AG08396 (cell line): ENCODE data around the gene NKX6-2.

Source experiments
- DNase-seq: peaks from one replicate; pipeline ENCODE4 v3.0.0; 2012; ENCODE audit warnings: low spot score, mixed read lengths

The NKX6-2 gene

GRCh38 chr10:132813001-132813401, 27.1 kb upstream of the NKX6-2 start:
- DNase-seq: no peak

DNA sequence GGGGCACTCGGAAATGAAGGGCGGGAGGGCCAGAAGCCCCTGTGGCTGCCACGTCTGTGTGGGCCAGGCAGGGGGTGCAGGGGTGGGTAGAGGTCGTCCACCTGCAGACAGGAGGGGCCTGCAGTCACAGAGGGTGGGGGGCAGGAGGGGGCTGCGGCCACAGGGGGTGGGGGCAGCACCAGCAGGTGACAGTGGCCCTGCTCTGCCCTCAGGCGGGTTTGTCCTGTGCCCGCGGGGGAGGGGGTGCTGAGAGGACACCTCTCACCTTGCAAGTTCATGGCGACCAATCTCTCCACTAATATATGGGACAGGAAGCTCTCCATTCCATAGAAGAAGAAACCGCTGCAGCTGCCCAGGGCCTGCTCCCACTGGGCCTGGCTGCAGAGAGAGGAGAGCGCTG, 26.6 kb upstream of the NKX6-2 start:
- DNase-seq: no peak

DNA sequence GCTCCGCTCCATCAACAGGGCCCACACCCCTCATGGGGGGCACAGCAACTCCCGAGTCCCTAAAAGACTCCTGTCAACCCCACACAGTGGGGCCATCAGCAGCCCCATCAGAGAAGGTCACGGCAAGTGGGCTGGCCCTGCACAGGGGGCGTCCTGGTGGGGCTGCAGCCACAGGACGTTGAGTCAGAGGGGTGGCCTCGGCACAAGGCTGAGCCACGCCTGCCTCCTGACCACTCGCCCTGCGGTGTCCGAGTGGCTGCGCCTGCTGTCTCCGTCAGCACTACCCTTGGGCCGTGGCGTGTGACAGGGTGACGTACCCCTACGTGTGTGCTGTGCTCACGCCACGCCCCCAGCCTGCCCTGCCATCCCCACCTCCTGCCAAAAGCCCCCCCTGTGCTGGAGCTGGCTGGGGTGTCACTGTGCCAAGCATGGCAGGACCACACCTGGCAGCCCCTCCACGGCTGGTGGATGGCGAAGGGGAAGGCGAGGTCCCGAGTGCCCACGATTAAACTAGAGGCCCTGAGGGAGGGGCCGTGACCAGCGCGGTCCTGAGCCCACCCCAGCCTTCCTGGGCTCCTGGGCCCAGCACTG, 26.0 kb upstream of the NKX6-2 start:
- DNase-seq: no peak

DNA sequence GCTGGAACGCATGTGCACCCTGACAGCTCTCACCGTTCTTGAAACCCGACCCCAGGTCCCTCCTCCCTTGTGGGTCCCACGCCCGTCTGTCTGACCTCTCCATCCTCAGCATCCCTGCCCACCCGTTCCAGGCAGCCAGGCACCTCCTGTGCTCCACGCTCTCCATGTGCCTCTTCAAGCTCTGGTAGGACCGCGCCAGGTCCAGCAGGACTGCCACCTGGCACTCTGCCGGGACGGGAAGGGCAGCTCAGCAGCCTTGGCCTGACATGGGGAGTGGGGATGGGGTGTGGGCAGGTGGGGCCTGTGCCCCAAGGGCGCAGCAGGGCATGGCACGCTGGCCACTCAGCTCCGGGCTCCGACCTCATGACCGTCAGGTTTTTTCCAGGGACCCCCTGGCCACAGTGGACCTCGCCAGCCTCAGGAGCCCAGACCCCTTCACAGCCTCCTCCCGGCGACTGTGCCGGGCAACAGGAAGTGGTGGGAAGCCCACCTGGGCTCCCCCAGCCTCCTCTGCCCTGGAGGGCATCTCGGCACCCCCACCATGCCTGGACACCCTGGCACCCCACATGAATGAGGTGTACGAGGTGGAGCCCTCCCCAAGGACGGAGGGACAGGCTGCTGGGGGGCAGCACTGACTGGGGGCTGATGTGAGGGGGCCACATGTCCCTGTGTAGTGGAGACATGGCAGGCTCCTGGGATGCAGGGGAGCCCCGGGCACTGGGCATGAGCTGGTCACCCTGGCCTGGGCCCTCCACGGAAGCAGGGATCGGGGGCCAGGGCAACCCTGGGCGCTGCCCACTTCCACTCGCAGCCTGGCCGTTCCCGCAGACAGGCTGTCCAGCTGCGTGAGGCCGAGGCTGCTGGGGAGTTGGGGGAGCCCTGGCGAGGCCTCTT, 25.1 kb upstream of the NKX6-2 start:
- no peak for DNase-seq

- no peak for DNase-seq
Measured at GRCh38 chr10:132810141-132810806, 24.3 kb upstream of the NKX6-2 start.

DNA sequence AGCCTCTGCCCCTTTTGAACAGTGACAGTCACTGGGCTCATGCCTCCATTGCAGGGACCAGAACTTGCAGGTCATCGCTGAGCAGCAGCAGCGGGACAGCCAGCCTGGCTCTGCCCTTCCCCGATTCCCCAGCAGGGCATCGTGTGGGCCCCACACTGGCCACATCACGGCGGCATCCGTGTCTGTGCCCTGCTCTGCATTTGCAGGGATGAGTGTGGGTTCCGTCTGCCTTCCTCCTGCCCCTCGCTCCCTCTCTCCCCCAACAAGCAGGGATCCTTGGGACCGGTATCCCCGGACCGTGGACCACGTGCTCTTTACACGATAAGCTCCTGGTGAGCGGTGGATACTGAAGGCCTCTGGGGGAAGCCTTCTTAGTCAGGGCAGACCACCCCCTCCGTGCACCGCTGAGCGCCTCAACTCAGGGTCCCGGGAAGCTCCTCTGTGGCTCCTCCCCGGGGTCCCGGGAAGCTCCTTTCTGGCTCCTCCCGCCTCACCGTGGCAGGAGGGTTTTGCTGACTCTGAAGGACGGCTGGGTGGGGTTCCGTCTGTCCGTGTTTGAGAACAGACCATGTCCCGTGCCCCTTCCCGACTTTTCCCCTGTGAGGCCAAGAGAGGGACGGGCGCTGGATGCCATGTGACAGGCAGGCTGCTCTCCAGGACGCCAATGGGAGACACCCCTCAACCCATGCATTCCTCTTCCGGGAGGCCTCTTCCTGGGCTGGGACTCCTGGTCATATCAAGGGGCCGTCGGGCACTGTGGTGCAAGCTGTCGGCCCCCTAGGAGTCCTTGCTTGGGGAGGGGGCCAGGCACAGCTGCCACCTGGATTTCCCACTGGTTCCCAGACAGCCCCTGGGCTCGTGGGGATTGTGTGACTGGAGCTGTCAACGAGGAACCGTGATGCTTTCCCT, 23.5 kb upstream of the NKX6-2 start:
- no peak for DNase-seq

DNA sequence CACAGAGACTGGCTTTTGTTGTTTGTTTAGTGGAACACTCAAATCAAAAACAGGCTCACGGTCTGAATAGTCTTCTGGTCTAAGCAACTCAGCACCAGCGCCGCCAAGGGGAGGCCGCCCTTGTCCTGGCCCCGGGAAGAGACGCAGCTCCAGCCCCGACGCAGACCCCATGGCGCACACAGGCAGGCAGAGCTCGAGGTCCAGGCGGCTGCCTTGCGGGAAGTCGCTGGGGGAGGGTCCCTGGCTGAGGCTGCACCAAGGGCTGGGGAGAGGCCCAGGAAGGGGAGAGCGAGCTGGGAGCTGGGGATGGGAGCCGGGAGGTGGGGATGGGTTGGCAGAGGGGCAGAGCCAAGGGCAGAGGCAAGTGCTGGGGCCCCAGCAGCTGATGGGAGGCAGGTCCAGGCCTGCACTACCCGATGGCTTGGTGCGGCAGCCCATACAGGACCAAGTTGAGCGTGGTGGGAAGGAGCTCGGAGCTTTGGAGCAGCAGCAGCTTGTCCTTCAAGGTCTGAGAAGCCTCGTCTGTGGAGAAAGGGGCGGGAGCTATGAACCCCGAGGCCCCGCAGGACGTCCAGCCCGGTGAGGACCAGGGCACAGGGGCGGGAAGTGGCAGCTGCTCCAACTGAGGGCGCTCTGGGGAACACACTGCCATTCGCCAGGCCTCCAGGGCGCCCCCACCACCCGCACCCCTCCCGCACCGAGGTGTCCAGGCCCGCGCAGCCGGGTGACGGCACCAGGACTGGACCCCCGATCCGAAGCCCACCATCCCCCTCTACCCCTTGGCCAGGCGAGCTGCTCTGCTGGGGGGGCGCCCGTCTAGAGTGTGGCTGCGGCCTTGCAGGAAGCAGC, 22.7 kb upstream of the NKX6-2 start:
- DNase-seq: no peak

DNA sequence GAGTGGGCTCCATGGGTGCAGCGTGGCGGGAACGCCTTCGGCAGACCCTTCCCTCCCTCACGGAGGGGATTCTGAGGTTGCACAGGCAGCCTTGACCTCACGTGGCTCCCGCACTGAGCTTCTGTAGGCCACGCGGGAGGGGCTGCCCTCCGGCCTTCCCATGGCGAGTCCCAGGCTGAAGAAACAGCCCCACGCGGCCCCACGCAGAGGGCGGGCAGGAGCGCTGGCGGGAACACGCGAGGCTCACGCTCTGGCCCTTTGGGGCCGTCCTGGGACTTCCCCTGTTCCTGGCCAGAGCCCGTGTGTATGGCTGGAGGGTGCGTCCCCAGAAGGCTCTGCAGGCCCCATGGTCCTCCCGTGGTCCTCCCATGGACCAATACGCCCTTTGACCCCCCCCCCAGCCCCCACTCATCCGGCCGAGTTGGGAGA, 21.7 kb upstream of the NKX6-2 start:
- DNase-seq: no peak

DNA sequence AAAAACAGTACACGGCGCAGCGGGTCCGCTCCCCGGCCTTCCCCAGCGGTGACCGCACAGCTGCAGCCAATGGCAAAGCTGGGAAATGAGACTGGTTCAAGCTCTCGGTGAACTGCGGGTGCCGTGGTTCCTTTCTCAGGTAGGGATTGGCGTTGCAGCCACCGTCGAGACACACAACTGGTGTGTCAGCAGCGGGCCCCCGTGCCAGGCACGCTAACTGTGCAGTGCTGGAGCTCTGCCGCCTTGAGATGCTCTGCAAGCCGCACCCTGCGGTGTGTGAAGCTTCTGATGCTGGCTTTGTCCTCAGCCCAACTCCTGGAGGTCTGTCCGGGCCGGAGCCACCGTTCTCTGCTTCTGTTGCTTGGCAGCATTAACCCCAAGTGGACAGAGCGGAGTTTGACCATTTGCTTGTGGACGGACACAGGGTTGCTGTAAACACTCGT, 20.6 kb upstream of the NKX6-2 start:
- no peak for DNase-seq

GRCh38 chr10:132806110-132806509, 20.2 kb upstream of the NKX6-2 start:
- DNase-seq: no peak

DNA sequence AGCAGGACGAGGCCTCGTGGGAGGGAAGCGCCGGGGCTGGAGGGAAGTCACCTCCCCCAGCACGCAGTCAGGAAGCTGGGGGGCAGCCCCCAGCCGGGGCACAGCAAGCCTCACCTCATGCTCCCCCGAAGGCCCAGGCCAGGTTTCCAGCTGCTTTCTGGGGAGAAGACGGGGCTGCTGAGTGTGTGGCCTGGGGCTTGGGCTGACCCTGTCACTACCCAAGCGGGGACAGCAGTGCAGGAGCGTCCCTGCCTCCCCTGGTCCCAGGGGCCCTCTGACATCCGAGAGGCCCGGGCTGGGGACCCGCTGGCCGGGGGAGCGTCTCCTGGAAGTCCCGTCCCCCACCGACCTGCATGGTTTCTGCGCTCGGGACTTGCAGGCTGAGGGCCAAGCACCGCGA, 19.7 kb upstream of the NKX6-2 start:
- no peak for DNase-seq

DNA sequence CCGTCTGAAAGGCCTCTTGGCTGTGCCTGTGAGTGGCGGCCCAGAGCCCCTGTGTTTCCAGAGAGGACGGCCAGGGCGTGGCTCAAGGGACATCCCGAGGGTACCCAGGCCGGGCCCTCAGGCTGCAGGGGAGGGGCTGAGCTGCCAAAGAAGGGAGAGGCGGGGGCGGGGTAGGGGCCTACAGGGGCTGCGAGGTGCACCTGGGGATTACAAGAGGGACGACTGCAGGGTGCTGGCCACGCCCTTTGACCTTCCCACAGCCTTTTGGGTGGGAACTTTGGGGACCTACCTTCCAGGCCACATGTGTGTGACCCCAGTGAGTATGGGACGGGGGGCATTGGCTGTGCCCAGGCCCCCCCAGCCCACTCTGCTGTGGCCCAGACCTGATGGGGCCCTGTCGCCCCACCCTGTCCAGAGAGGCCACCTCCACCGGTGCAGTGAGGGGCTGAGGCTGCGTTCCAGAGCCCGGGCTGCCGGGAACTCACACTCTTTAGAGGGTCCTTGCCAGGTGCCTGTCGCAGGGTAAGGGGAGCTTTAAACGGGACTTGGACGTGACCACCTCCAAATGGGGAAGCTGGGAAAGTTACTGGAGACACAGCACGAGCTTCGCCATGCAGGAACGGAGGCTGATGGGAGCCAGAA, 19.0 kb upstream of the NKX6-2 start:
- no peak for DNase-seq

DNA sequence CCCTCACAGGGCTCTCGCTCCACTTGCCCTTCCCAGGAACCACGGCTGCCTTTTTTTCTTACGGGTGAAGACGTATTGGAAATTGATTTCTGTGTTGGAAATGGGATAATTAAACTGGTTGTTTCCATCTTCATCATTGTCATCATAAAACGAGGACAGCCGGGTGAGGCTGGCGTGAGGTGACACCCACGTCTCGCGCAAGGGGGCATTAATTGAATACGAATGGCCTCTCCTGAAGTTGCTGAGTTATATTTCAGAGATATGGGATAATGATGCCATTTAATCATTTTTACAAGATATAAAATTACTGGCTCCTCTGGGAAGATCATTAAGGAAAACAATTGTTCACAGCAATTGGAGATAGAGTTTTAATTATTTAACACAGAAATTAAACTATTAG, 18.3 kb upstream of the NKX6-2 start:
- no peak for DNase-seq

GRCh38 chr10:132803416-132804210, 17.7 kb upstream of the NKX6-2 start:
- no peak for DNase-seq

DNA sequence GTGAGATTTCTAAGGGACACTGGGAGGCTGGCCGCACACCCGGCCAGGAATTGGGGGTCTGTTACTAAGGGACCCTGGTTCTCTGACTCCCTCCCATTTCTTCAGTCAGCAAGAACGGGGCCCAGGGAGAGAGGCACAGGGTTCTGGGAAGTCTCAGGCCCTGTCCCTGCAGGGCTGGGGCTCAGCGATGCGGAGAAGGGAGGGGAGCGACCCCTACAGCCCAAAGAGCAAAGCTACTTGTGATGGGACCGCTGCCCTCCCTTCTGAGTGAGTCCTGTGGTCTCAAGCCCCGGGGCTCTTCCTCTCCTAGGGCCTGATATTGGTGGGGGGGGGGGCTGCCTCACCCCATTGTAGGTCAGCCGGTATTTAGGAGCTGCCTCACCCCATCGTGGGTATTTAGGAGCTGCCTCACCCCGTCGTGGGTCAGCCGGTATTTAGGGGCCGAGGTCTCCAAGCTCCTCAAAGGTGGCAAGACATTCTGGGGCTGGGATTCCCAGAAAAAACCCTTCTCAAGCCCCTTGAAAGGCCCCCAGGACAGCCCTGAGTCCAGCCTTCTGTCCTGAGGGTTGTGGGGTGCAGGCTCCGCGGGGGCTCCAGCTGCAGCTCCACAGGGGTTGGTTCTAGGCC, 16.9 kb upstream of the NKX6-2 start:
- no peak for DNase-seq

- no peak for DNase-seq
Measured at GRCh38 chr10:132802048-132802447, 16.1 kb upstream of the NKX6-2 start.

GRCh38 chr10:132799865-132800264, 13.9 kb upstream of the NKX6-2 start:
- DNase-seq: no peak

- no peak for DNase-seq
Measured at GRCh38 chr10:132798876-132799275, 12.9 kb upstream of the NKX6-2 start.

GRCh38 chr10:132798403-132798802, 12.5 kb upstream of the NKX6-2 start:
- no peak for DNase-seq
